ENCODE measurements around the gene ARHGAP6.
"Not testable (repeated sequence)": the region's sequence is repeated elsewhere in the genome, so short reads cannot be mapped to it uniquely, and the experiment has no call there.

The ARHGAP6 gene

DNA sequence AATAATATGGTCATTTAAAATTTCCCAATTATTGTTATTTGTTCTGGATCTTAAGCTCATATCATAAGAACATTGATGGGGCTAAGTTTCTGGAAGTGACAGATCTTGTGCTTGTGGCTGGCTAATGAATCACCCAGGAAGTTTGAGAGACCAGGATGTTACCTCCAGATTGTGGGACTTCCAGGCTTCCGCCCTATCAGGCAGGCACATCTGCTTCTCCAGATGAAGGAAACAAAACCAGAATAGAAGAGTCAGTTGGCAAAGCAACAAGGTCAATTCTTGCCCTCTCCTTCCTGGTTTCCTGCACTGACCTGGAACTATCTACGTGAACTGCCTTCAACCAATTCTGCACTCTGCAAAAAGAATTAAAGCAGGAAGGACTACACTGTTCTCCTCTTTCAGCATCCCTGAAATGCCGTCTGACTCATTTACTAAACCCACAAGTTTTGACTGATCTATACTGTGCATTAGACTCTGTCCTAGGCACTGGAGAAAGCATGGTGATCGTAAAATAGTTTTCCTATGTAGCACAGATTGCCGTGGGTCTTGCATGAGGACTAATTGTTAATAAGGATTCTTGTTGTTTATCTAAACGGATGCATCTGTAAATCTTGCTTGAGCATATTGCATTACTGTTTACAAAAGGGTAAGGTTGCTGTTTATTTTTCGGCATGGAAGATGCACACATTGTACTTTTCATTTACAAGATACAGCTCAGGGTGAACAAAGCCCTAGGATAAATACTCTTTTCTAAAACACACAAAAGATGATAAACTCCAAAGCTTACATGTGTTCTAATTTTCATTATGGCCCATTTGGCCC, 297.9 kb downstream of the ARHGAP6 start:
- no peak for TF ChIP-seq JUND (IDR thresholded peaks at IDR 0.05; ENCODE audit: low read depth)
- DNase-seq (ENCODE audit: low read depth in 1 of 2, low spot score in 1 of 2): no peak
- in situ Hi-C loops (cut with HindIII; ENCODE audit: low pct_unique_long_range_greater_than_20kb, low sequenced_read_pairs): no loop called here

- no peak for TF ChIP-seq JUND (IDR thresholded peaks at IDR 0.05; ENCODE audit: low read depth)
- no peak for DNase-seq (ENCODE audit: low read depth in 1 of 2, low spot score in 1 of 2)
Observed at GRCh38 chrX:11366998-11367595, 298.6 kb downstream of the ARHGAP6 start.

GRCh38 chrX:11365426-11365825, 300.3 kb downstream of the ARHGAP6 start:
- no peak for DNase-seq (ENCODE audit: low read depth in 1 of 2, low spot score in 1 of 2)
- TF ChIP-seq JUND (IDR thresholded peaks at IDR 0.05; ENCODE audit: low read depth): no peak
- in situ Hi-C loops (cut with HindIII; ENCODE audit: low pct_unique_long_range_greater_than_20kb, low sequenced_read_pairs): no loop called here

More at GRCh38 chrX:11366998-11367595, 298.6 kb downstream of the ARHGAP6 start:
- in situ Hi-C loops (cut with HindIII; ENCODE audit: low pct_unique_long_range_greater_than_20kb, low sequenced_read_pairs): no loop called here

DNA sequence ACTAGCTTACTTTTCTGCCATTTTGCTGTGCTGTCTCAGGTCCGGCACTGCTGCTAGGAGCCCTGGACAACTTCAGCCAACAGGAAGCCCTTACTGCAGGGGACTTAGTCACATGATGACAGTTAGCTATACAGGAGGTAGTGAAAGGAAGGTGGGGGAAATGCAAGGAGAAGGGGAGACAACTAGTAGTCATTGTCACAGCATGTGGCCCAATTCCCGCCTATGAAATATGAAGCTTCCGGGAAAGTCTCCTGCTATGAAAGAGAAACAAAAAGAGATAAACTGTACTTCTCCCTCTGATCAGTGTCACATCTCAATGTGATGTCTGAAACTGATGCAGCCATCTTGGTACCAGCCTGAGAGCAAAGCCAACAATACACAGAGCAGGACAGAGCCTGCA, 300.9 kb downstream of the ARHGAP6 start:
- no peak for DNase-seq (ENCODE audit: low read depth in 1 of 2, low spot score in 1 of 2)
- in situ Hi-C loops (cut with HindIII; ENCODE audit: low pct_unique_long_range_greater_than_20kb, low sequenced_read_pairs): no loop called here
- no peak for TF ChIP-seq JUND (IDR thresholded peaks at IDR 0.05; ENCODE audit: low read depth)

DNA sequence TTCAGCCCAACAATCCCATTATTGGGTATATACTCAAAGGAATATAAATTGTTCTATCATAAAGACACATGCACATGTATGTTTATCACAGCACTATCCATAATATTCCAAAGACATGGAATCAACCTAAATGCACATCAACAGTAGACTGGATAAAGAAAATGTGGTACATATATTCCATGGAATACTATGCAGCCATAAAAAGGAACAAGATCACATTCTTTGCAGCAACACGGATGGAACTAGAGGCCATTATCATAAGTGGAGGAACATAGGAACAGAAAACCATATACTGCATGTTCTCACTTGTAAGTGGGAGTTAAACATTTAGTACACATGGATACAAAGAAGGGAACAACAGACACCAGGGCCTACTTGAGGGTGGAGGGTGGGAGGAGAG, 301.9 kb downstream of the ARHGAP6 start:
- in situ Hi-C loops (cut with HindIII; ENCODE audit: low pct_unique_long_range_greater_than_20kb, low sequenced_read_pairs); DNase-seq (ENCODE audit: low read depth in 1 of 2, low spot score in 1 of 2): not testable (repeated sequence)

DNA sequence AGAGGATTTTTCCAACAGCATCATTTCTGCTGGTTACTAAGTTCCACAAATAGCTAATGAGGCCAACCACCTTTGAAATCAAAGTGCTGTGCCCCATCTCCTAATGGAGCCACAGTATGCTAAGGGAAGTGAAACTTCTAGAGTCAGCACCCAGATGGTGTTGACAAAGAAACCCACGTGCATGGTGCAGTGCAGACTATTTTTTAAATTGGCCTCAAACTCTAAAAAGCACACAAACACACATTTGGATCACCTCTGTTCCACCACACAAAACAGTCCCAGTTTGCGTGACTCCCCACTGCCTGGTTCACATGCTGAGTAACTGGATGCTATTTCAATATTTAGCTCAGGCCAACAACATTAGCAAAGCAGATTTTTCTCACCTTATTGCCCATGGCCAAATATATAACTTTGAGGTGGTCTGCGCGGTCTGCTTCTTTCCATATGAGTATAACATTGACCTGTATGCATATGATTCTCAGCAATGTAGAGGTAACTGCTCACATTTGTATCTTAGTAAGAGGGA, 302.6 kb downstream of the ARHGAP6 start:
- DNase-seq (ENCODE audit: low read depth in 1 of 2, low spot score in 1 of 2): no peak
- TF ChIP-seq JUND (IDR thresholded peaks at IDR 0.05; ENCODE audit: low read depth): no peak
- in situ Hi-C loops (cut with HindIII; ENCODE audit: low pct_unique_long_range_greater_than_20kb, low sequenced_read_pairs): no loop called here

- in situ Hi-C loops (cut with HindIII; ENCODE audit: low pct_unique_long_range_greater_than_20kb, low sequenced_read_pairs); DNase-seq (ENCODE audit: low read depth in 1 of 2, low spot score in 1 of 2): not testable (repeated sequence)
Observed at GRCh38 chrX:11361666-11362065, 304.1 kb downstream of the ARHGAP6 start.

GRCh38 chrX:11355944-11356343, 309.8 kb downstream of the ARHGAP6 start:
- DNase-seq (ENCODE audit: low read depth in 1 of 2, low spot score in 1 of 2); in situ Hi-C loops (cut with HindIII; ENCODE audit: low pct_unique_long_range_greater_than_20kb, low sequenced_read_pairs): not testable (repeated sequence)

GRCh38 chrX:11355259-11355909, 310.3 kb downstream of the ARHGAP6 start:
- in situ Hi-C loops (cut with HindIII; ENCODE audit: low pct_unique_long_range_greater_than_20kb, low sequenced_read_pairs): no loop called here
- no peak for DNase-seq (ENCODE audit: low read depth in 1 of 2, low spot score in 1 of 2)
- no peak for TF ChIP-seq JUND (IDR thresholded peaks at IDR 0.05; ENCODE audit: low read depth)

DNA sequence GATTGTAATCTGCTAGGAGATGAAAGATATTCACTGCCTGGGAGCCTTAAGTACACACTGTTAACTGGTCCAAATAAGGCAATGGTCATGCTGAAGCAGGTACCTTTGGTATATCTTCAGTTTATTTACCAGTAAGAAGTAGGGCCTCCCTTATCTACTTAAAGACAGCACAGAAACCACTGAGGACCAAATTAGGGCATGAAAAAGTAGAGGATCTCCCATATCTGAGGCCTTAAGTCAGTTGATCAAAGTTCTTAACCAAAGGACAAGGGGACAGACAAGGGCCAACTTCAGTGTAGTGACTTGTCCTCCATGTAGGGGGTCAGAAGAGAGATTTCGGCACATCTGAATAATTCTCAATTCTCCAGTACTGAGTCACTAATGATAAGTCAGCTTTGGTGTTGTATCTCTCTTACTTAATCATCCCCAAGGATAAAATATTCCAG, 313.4 kb downstream of the ARHGAP6 start:
- DNase-seq (ENCODE audit: low read depth in 1 of 2, low spot score in 1 of 2): no peak
- TF ChIP-seq JUND (IDR thresholded peaks at IDR 0.05; ENCODE audit: low read depth): no peak
- in situ Hi-C loops (cut with HindIII; ENCODE audit: low pct_unique_long_range_greater_than_20kb, low sequenced_read_pairs): no loop called here

- no peak for TF ChIP-seq JUND (IDR thresholded peaks at IDR 0.05; ENCODE audit: low read depth)
- DNase-seq (ENCODE audit: low read depth in 1 of 2, low spot score in 1 of 2): no peak
- in situ Hi-C loops (cut with HindIII; ENCODE audit: low pct_unique_long_range_greater_than_20kb, low sequenced_read_pairs): no loop called here
Observed at GRCh38 chrX:11351375-11352295, 314.1 kb downstream of the ARHGAP6 start.

GRCh38 chrX:11349661-11350337, 315.9 kb downstream of the ARHGAP6 start:
- no peak for TF ChIP-seq JUND (IDR thresholded peaks at IDR 0.05; ENCODE audit: low read depth)
- in situ Hi-C loops (cut with HindIII; ENCODE audit: low pct_unique_long_range_greater_than_20kb, low sequenced_read_pairs): no loop called here
- no peak for DNase-seq (ENCODE audit: low read depth in 1 of 2, low spot score in 1 of 2)

All from T47D (cell line).